Measurements from ENCODE around the gene RHBDL3.

GRCh38 chr17:32327911-32328310 is 62.3 kb downstream of the RHBDL3 start:
- TF ChIP-seq EZH2 (IDR thresholded peaks at IDR 0.05) (no peak), POLR2AphosphoS5 (IDR thresholded peaks at IDR 0.05; ENCODE audit: borderline replicate concordance, low read depth, low read length) (no peak)
